Activated naive CD4-positive, alpha-beta T cell treated with anti-CD3 and anti-CD28 coated beads, Interleukin-2, amount 50 U/mL, for 24 hours (primary cell): ENCODE measurements around the gene RSU1.

Source experiments
- H3K27ac Mint-ChIP-seq: one replicate; pipeline ENCODE4 v1.8.0; 2021; ENCODE audit warnings: mild to moderate bottlenecking, mixed read lengths
- H3K27me3 Mint-ChIP-seq: one replicate; pipeline ENCODE4 v1.8.0; 2021; ENCODE audit warnings: mixed read lengths
- H3K36me3 Mint-ChIP-seq: one replicate; pipeline ENCODE4 v1.8.0; 2021; ENCODE audit warnings: mixed read lengths
- H3K4me1 Mint-ChIP-seq: one replicate; pipeline ENCODE4 v1.8.0; 2021; ENCODE audit warnings: mixed read lengths
- H3K4me3 Mint-ChIP-seq: one replicate; pipeline ENCODE4 v1.8.0; 2021; ENCODE audit warnings: mild to moderate bottlenecking, mixed read lengths
- H3K9me3 Mint-ChIP-seq: one replicate; pipeline ENCODE4 v1.8.0; 2021; ENCODE audit warnings: mixed read lengths

Gene RSU1

DNA sequence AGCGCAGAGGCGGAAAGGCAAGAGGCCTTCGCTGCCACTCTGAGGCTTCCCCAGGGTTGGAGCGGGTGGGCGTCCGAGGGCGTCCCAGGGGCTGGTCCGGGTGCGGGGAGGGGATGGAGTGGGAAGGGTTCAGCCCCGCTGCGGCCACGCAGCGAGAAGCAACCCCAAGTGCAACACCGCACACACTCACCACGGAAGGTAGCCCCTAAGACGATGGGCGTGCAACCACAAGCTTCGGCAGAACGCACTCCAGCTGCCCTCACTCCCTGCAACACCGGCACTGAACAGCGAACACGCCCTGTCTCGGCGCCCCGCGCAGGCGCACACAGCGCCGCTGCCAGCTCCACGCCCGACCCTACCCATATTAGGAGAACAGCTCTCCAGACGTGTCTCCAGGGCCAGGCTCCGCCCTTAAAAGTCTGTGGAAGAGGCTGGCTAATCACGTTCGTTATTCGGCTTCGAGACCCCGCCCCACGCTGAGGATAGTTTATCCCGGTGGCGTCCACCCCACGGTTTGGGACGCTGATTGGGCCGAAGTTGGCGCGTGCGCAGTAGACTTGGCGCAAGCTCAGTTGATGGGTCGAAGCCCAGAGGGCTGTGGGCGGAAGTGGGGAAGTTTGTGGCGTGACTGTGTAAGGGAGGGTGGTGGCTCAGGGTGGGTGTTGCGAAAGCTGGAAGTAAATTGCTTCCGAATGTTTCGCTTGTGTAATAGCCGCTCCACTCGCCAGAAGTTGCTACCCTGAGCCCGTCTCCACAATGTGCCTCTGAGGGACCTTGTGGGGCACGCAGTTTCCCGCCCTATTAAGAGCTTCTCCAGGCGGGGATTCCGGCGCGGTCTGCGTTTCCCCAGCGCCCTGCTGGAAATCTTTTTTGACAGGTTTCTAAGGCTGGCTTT is at the start of gene RSU1:
TSS of gene RSU1 (minus strand) at position 300 of the 895 bp plus-strand sequence. CDS start 343 bp downstream, outside the sequence.
- peak within 1 kb of the TSS; percentile 93 for H3K27ac Mint-ChIP-seq
- peaks cover 36% of the 10 kb centered on the region for H3K4me1 Mint-ChIP-seq
- peak within 1 kb of the TSS; percentile 93 for H3K4me3 Mint-ChIP-seq
- H3K27me3 Mint-ChIP-seq = no peaks in the 10 kb centered on the region
- peaks cover 15% of the 10 kb centered on the region for H3K36me3 Mint-ChIP-seq
- H3K9me3 Mint-ChIP-seq = peaks cover 10% of the 10 kb centered on the region

- no peaks in the 10 kb centered on the region for H3K9me3 Mint-ChIP-seq
- H3K4me3 Mint-ChIP-seq = no peak overlapping the region
- H3K27ac Mint-ChIP-seq = no peak overlapping the region
- no peaks in the 10 kb centered on the region for H3K4me1 Mint-ChIP-seq
- H3K27me3 Mint-ChIP-seq = no peaks in the 10 kb centered on the region
- H3K36me3 Mint-ChIP-seq = peaks cover 8% of the 10 kb centered on the region
Observed at GRCh38 chr10:16866541-16867275, 49.5 kb upstream of the RSU1 start.

GRCh38 chr10:16865766-16866165 is 48.5 kb upstream of the RSU1 start:
- Mint-ChIP-seq H3K4me1 (no peaks in the 10 kb centered on the region), H3K27me3 (no peaks in the 10 kb centered on the region), H3K36me3 (peaks cover 8% of the 10 kb centered on the region), H3K27ac (no peak overlapping the region), H3K9me3 (no peaks in the 10 kb centered on the region), H3K4me3 (no peak overlapping the region)

DNA sequence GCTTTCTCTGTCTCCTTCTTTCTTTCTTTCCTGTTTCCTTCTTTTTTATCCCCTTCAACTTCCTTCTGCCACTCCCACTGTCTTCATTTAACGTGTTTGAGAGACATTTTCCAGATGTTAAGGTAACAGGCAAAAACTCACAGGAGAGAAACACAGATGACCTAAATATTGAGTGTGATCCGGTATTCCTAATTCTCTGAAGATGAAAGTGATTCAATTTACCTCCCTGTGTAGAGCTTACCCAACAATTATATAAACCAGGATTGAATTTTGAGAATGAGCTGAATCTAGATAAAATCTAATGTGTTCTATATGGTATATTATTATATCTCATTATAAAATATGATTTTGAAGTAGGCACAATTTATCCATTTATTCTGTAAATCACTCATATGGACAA is 46.5 kb upstream of the RSU1 start:
- H3K36me3 Mint-ChIP-seq = peaks cover 5% of the 10 kb centered on the region
- H3K4me3 Mint-ChIP-seq = no peak overlapping the region
- no peak overlapping the region for H3K27ac Mint-ChIP-seq
- H3K4me1 Mint-ChIP-seq = no peaks in the 10 kb centered on the region
- no peaks in the 10 kb centered on the region for H3K27me3 Mint-ChIP-seq
- H3K9me3 Mint-ChIP-seq = no peaks in the 10 kb centered on the region

DNA sequence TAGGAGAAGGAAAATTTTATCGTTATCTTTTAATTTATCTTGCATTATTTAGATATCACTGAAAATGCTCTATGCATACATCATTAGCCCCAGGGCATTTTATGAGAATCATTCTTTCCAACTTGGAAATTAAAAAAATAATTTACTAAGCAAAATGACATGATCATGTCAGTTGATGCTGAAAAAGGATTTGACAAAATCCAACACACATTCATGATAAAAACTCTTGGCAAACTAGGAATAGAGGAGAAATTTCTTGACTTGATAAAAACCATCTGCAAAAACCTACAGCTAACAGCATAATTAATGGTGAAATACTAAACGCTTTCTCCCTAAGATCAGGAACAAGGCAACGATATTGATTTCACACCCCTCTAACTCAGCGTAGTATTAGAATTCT is 40.2 kb upstream of the RSU1 start:
- Mint-ChIP-seq H3K27ac (no peak overlapping the region), H3K9me3 (no peaks in the 10 kb centered on the region), H3K4me3 (no peak overlapping the region), H3K27me3 (no peaks in the 10 kb centered on the region), H3K4me1 (no peaks in the 10 kb centered on the region), H3K36me3 (peaks cover 3% of the 10 kb centered on the region)

GRCh38 chr10:16856567-16856966 is 39.3 kb upstream of the RSU1 start:
- Mint-ChIP-seq H3K9me3 (no peaks in the 10 kb centered on the region), H3K36me3 (no peaks in the 10 kb centered on the region), H3K4me3 (no peak overlapping the region), H3K27me3 (no peaks in the 10 kb centered on the region), H3K4me1 (no peaks in the 10 kb centered on the region), H3K27ac (no peak overlapping the region)

GRCh38 chr10:16856092-16856491 is 38.9 kb upstream of the RSU1 start:
- H3K9me3 Mint-ChIP-seq = no peaks in the 10 kb centered on the region
- no peaks in the 10 kb centered on the region for H3K4me1 Mint-ChIP-seq
- H3K27ac Mint-ChIP-seq = no peak overlapping the region
- no peaks in the 10 kb centered on the region for H3K36me3 Mint-ChIP-seq
- no peaks in the 10 kb centered on the region for H3K27me3 Mint-ChIP-seq
- H3K4me3 Mint-ChIP-seq = no peak overlapping the region

DNA sequence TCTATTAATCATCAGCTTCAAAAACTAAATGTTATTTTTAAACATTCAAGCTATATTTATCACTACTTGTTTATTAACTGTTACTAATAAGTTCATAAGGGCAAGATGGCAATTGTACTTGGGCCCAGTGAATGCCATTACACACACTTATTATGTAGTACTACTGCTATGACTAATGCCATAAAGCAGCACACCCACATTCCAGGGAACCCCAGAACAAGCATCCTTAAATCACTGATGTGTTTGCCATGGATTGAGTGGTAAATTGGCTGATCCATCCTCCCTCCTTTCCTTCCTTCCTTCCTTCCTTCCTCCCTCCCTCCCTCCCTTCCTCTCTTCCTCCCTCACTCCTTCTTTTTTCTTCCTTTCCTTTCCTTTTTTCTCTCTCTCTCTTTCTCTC is 37.4 kb upstream of the RSU1 start:
- no peaks in the 10 kb centered on the region for H3K27me3 Mint-ChIP-seq
- no peak overlapping the region for H3K27ac Mint-ChIP-seq
- H3K4me3 Mint-ChIP-seq = no peak overlapping the region
- no peaks in the 10 kb centered on the region for H3K9me3 Mint-ChIP-seq
- H3K4me1 Mint-ChIP-seq = no peaks in the 10 kb centered on the region
- H3K36me3 Mint-ChIP-seq = no peaks in the 10 kb centered on the region

DNA sequence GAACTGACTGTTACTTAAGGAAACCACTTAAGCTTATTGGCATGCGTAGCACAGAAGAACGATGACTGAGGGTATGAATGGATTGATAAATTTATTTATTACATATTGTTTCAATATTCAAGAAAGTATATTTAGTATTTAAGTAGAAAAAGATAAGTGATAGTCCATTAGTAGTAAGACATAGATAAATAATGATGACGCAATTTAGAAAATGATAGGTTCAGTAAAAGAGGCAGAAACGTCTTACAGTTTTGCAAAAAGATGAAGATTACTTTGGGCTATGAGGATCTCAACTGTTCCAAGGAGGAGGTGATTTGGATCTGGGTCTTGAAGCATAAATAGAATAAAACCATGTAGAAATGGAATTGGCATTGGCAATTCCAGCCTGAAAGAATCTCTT is 36.6 kb upstream of the RSU1 start:
- no peaks in the 10 kb centered on the region for H3K27me3 Mint-ChIP-seq
- H3K4me1 Mint-ChIP-seq = no peaks in the 10 kb centered on the region
- no peak overlapping the region for H3K4me3 Mint-ChIP-seq
- no peaks in the 10 kb centered on the region for H3K9me3 Mint-ChIP-seq
- no peak overlapping the region for H3K27ac Mint-ChIP-seq
- H3K36me3 Mint-ChIP-seq = no peaks in the 10 kb centered on the region

DNA sequence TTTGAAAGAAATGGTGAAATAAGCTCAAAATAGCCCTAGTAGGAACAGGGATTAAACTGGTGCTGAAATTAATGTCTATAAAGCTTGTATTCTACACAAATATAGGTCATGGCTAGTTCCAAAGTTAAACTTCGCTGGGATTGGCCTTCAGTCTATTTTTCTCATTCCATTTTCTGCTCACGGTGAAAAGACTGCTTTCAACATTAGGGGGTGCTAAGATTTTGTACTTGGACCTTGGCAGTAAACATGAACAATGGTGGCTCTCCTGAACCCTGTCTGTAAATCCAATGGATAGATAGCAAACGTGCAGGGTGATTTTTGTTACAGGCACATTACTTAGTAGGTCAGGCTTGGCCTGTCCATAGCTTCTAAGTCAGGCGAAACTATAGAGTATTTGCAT is 36.0 kb upstream of the RSU1 start:
- no peaks in the 10 kb centered on the region for H3K36me3 Mint-ChIP-seq
- H3K27ac Mint-ChIP-seq = no peak overlapping the region
- H3K4me1 Mint-ChIP-seq = no peaks in the 10 kb centered on the region
- H3K9me3 Mint-ChIP-seq = no peaks in the 10 kb centered on the region
- H3K4me3 Mint-ChIP-seq = no peak overlapping the region
- H3K27me3 Mint-ChIP-seq = no peaks in the 10 kb centered on the region

DNA sequence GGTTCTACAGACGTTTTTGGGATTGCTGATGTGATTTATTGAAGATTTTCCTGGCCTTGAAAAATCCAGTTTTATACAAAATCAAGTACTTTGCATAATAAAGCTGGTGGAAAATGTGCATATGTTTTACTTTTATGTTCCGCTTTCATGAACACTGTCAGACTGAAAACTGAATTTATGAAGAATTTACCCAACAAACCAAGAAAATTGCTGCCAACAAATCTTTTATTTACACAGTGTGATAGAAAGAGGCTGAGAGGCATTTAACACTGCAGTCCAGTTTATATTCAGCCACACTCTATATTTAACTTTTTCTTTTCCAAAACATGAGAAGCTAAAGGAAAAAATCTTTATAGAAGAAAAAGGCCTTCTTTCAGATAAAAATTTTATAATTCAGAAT is 35.4 kb upstream of the RSU1 start:
- Mint-ChIP-seq H3K27ac (no peak overlapping the region), H3K27me3 (no peaks in the 10 kb centered on the region), H3K4me3 (no peak overlapping the region), H3K9me3 (no peaks in the 10 kb centered on the region), H3K36me3 (no peaks in the 10 kb centered on the region), H3K4me1 (no peaks in the 10 kb centered on the region)

DNA sequence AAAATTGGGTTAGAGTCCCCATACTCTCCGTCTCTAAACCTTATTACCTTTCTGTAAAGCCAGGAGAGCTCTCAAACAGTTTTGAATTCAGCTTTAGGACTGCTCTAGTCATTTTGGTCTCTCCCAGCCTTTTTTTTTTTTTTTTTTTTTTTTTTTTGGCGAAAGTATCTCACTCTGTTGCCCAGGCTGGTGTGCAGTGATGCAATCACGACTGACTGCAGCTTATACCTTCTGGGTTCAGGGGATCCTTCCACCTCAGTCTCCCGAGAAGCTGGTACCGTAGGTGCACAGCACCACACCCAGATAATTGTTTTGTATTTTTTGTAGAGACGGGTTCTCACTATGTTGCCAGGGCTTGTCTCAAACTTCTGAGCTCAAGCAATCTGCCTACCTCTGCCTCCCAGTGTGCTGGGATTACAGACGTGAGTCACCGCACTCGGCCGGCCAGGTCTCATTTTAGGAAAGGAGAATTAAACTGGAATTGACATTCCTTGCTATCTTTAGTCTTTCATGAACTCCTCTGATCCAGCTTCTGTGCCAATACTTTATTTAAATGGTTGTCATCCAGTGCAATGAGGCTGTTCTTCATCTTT is 31.4 kb upstream of the RSU1 start:
- no peak overlapping the region for H3K27ac Mint-ChIP-seq
- no peaks in the 10 kb centered on the region for H3K36me3 Mint-ChIP-seq

DNA sequence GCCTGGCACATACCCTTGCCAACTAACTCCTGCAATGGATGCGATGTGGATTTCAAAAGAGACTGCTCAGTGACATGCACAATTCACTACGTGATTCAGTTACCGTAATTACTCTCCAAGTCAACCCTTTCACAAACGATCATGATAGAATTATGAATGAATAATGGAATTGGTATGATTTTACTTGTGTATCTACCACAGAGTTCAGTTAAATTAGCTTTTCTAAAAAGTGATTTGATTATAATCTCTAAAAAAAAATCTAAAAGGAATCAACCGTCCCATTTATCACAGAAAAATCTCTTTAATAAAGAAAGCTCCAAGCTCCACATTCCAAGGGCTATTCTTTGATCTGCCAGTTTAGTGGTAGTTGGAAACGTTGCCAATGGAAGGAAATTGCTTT is 30.4 kb upstream of the RSU1 start:
- Mint-ChIP-seq H3K36me3 (no peaks in the 10 kb centered on the region), H3K4me1 (no peaks in the 10 kb centered on the region), H3K27me3 (no peaks in the 10 kb centered on the region), H3K27ac (no peak overlapping the region), H3K4me3 (no peak overlapping the region), H3K9me3 (no peaks in the 10 kb centered on the region)

More for the DNA sequence above, 31.4 kb upstream of the RSU1 start:
- no peaks in the 10 kb centered on the region for H3K9me3 Mint-ChIP-seq
- no peaks in the 10 kb centered on the region for H3K4me1 Mint-ChIP-seq
- H3K4me3 Mint-ChIP-seq = no peak overlapping the region
- no peaks in the 10 kb centered on the region for H3K27me3 Mint-ChIP-seq

DNA sequence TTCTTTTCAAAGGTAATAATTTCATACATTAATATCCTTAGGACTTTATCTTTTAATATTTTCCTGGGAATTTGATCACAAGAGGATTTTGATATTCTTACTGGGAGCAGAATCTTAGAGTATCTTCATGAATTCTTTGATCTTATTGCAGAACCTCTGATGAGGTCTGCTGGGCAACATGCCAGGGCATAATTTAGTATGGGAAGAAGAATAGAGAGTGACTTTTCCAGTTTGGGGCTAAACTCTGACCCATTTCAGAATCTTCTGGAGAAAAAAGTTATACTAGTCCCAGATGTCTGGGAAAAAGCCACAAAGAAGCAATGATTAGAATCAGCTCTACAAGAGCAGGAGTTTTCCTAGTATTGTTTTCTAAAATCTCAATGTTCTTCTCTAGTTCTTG is 28.0 kb upstream of the RSU1 start:
- no peak overlapping the region for H3K4me3 Mint-ChIP-seq
- no peaks in the 10 kb centered on the region for H3K4me1 Mint-ChIP-seq
- no peaks in the 10 kb centered on the region for H3K9me3 Mint-ChIP-seq
- H3K27ac Mint-ChIP-seq = no peak overlapping the region
- H3K36me3 Mint-ChIP-seq = no peaks in the 10 kb centered on the region
- H3K27me3 Mint-ChIP-seq = no peaks in the 10 kb centered on the region

DNA sequence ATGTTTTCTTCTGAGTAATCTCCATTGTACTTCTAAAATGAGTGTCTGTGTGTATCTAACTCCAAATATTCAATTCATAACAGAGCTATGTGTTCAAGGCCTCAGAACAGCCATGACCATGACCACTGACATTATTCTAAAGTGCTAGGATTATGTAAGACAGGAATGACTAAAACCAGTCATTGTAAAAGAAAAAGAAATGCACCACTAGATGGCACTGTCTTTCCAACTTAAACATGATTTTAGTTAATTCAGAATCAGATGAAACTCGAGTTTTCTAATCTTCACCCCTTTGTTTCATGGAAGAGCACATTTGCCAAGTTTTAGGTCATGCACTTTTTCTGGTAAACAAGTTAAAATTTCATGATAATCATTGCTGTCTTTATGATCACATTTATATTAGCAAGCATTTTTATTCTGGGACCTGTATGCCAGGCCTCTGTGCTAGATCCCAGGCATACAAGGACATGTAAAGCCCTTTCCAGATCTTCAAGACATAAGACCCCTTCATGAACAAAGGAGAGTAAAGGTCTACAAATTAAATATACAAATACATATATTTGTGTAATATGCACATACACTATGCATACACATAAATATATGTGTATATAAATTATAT is 26.1 kb upstream of the RSU1 start:
- H3K27me3 Mint-ChIP-seq = no peaks in the 10 kb centered on the region
- no peak overlapping the region for H3K27ac Mint-ChIP-seq

More for the DNA sequence above, 26.1 kb upstream of the RSU1 start:
- Mint-ChIP-seq H3K4me1 (no peaks in the 10 kb centered on the region), H3K4me3 (no peak overlapping the region), H3K9me3 (no peaks in the 10 kb centered on the region), H3K36me3 (peaks cover 2% of the 10 kb centered on the region)
